AG10803 (cell line): Measurements from ENCODE around the gene HELQ.

Source experiments
- DNase-seq: peaks from one replicate; pipeline ENCODE4 v3.0.0; 2010; ENCODE audit warnings: low read depth
- H3K4me3 ChIP-seq: 2 replicates; pipeline ENCODE4 v1.5.1; 2011; ENCODE audit warnings: mild to moderate bottlenecking, low read length, control low read depth
- CTCF ChIP-seq: conservative IDR thresholded peaks from 2 replicates; pipeline ENCODE4 v1.5.1; 2011; ENCODE audit warnings: mild to moderate bottlenecking, low read length, control low read depth, inconsistent platforms

Gene HELQ

GRCh38 chr4:83387476-83388312 is 67.9 kb downstream of the HELQ start:
- DNase-seq, result peak; percentile 40
- TF ChIP-seq CTCF, result no peak
- no peak overlapping the region for H3K4me3 ChIP-seq

GRCh38 chr4:83387012-83387411 is 68.6 kb downstream of the HELQ start:
- TF ChIP-seq CTCF, result no peak
- H3K4me3 ChIP-seq, result no peak overlapping the region
- DNase-seq, result no peak

GRCh38 chr4:83382850-83383249 is 72.8 kb downstream of the HELQ start:
- no peak for DNase-seq
- TF ChIP-seq CTCF, result no peak
- H3K4me3 ChIP-seq, result no peak overlapping the region

- no peak for DNase-seq
- TF ChIP-seq CTCF, result no peak
- H3K4me3 ChIP-seq, result no peak overlapping the region
Measured at GRCh38 chr4:83381173-83381572, 74.5 kb downstream of the HELQ start.

GRCh38 chr4:83378419-83378818 is 77.2 kb downstream of the HELQ start:
- TF ChIP-seq CTCF, result no peak
- no peak overlapping the region for H3K4me3 ChIP-seq
- no peak for DNase-seq

- no peak for DNase-seq
- no peak for TF ChIP-seq CTCF
- no peak overlapping the region for H3K4me3 ChIP-seq
Measured at GRCh38 chr4:83372931-83373330, 82.7 kb downstream of the HELQ start.

- H3K4me3 ChIP-seq, result no peak overlapping the region
- no peak for DNase-seq
- no peak for TF ChIP-seq CTCF
Measured at GRCh38 chr4:83371936-83372335, 83.7 kb downstream of the HELQ start.
